Stimulated activated naive CD8-positive, alpha-beta T cell treated with anti-CD3 and anti-CD28 coated beads, Interleukin-15, amount 100 ng/mL, for 72 hours (primary cell): ENCODE results near the gene TWF2.

Experiments used
- ATAC-seq: fragments of 150-1000 bp; cut with Tn5 transposase; 2 replicates; pipeline ENCODE4 v1.10.0; 2021; ENCODE audit warnings: mild to moderate bottlenecking, moderate library complexity
- DNase-seq, 2 donors: peaks; one replicate each; pipeline ENCODE4 v3.0.0; 2021 to 2022
- H3K27ac Mint-ChIP-seq, 2 donors: one replicate each; pipeline ENCODE4 v1.8.0; 2022; ENCODE audit warnings: mild to moderate bottlenecking in 2 of 2, mixed read lengths in 2 of 2, moderate library complexity in 2 of 2
- H3K27me3 Mint-ChIP-seq: one replicate; pipeline ENCODE4 v1.8.0; 2022; ENCODE audit warnings: mixed read lengths
- H3K4me1 Mint-ChIP-seq: one replicate; pipeline ENCODE4 v1.8.0; 2022; ENCODE audit warnings: mild to moderate bottlenecking, mixed read lengths
- H3K4me3 Mint-ChIP-seq, 2 donors: one replicate each; pipeline ENCODE4 v1.8.0; 2022; ENCODE audit warnings: mild to moderate bottlenecking in 2 of 2, mixed read lengths in 2 of 2, moderate library complexity in 1 of 2
- H3K9me3 Mint-ChIP-seq, 2 donors: one replicate each; pipeline ENCODE4 v1.8.0; 2022; ENCODE audit warnings: mixed read lengths in 2 of 2

The TWF2 gene

GRCh38 chr3:52270252-52270754, 31.3 kb upstream of the TWF2 start:
- Mint-ChIP-seq H3K27ac (peak overlapping the region; percentile 42 to 93), H3K4me1 (peaks cover 89% of the 10 kb centered on the region), H3K4me3 (peak overlapping the region; percentile 91 to 95), H3K9me3 (no peaks in the 10 kb centered on the region), H3K27me3 (no peaks in the 10 kb centered on the region)
- no peak for ATAC-seq
- DNase-seq = peak in 1 of 2 donors; percentile 9

GRCh38 chr3:52269776-52270175, 30.8 kb upstream of the TWF2 start:
- DNase-seq (no peak), ATAC-seq (no peak)
- Mint-ChIP-seq H3K4me1 (peaks cover 93% of the 10 kb centered on the region), H3K27me3 (no peaks in the 10 kb centered on the region), H3K27ac (peak overlapping the region; percentile 42 to 93), H3K4me3 (peak overlapping the region; percentile 91 to 95), H3K9me3 (no peaks in the 10 kb centered on the region)

GRCh38 chr3:52268036-52268435, 29.1 kb upstream of the TWF2 start:
- peak; percentile 71 for ATAC-seq
- Mint-ChIP-seq H3K9me3 (no peaks in the 10 kb centered on the region), H3K27ac (peak overlapping the region; percentile 57 to 85), H3K27me3 (no peaks in the 10 kb centered on the region), H3K4me3 (peak overlapping the region; percentile 63 to 91), H3K4me1 (peaks cover 93% of the 10 kb centered on the region)
- DNase-seq = peak in 1 of 2 donors; percentile 48

GRCh38 chr3:52265387-52265786, 26.4 kb upstream of the TWF2 start:
- DNase-seq (peak in 1 of 2 donors; percentile 7), ATAC-seq (no peak)
- H3K27ac Mint-ChIP-seq = peak overlapping the region; percentile 23 to 24
- no peak overlapping the region for H3K4me3 Mint-ChIP-seq
- no peaks in the 10 kb centered on the region for H3K27me3 Mint-ChIP-seq
- H3K4me1 Mint-ChIP-seq = peaks cover 92% of the 10 kb centered on the region
- no peaks in the 10 kb centered on the region for H3K9me3 Mint-ChIP-seq

GRCh38 chr3:52262447-52262846, 23.5 kb upstream of the TWF2 start:
- Mint-ChIP-seq H3K27me3 (no peaks in the 10 kb centered on the region), H3K4me3 (no peak overlapping the region), H3K4me1 (peaks cover 92% of the 10 kb centered on the region), H3K27ac (no peak overlapping the region), H3K9me3 (no peaks in the 10 kb centered on the region)
- ATAC-seq (no peak), DNase-seq (no peak)

- H3K4me3 Mint-ChIP-seq = no peak overlapping the region
- H3K27me3 Mint-ChIP-seq = no peaks in the 10 kb centered on the region
- DNase-seq (no peak), ATAC-seq (no peak)
- H3K4me1 Mint-ChIP-seq = peaks cover 96% of the 10 kb centered on the region
- H3K27ac Mint-ChIP-seq = no peak overlapping the region
- H3K9me3 Mint-ChIP-seq = no peaks in the 10 kb centered on the region
Observed at GRCh38 chr3:52259448-52259847, 20.5 kb upstream of the TWF2 start.

GRCh38 chr3:52259035-52259434, 20.1 kb upstream of the TWF2 start:
- no peaks in the 10 kb centered on the region for H3K9me3 Mint-ChIP-seq
- peak overlapping the region in 1 of 2 donors; percentile 71 for H3K27ac Mint-ChIP-seq
- DNase-seq (no peak), ATAC-seq (no peak)
- H3K27me3 Mint-ChIP-seq = no peaks in the 10 kb centered on the region
- peaks cover 96% of the 10 kb centered on the region for H3K4me1 Mint-ChIP-seq
- H3K4me3 Mint-ChIP-seq = no peak overlapping the region

GRCh38 chr3:52257911-52258310, 19.0 kb upstream of the TWF2 start:
- H3K27me3 Mint-ChIP-seq = no peaks in the 10 kb centered on the region
- H3K4me3 Mint-ChIP-seq = no peak overlapping the region
- peaks cover 96% of the 10 kb centered on the region for H3K4me1 Mint-ChIP-seq
- H3K9me3 Mint-ChIP-seq = no peaks in the 10 kb centered on the region
- ATAC-seq (no peak), DNase-seq (no peak)
- no peak overlapping the region for H3K27ac Mint-ChIP-seq

GRCh38 chr3:52256622-52257021, 17.7 kb upstream of the TWF2 start:
- Mint-ChIP-seq H3K4me1 (peaks cover 97% of the 10 kb centered on the region), H3K4me3 (no peak overlapping the region), H3K27ac (peak overlapping the region in 1 of 2 donors; percentile 27), H3K9me3 (no peaks in the 10 kb centered on the region), H3K27me3 (no peaks in the 10 kb centered on the region)
- ATAC-seq = no peak
- no peak for DNase-seq

GRCh38 chr3:52256159-52256558, 17.2 kb upstream of the TWF2 start:
- peak overlapping the region in 1 of 2 donors; percentile 30 for H3K27ac Mint-ChIP-seq
- peaks cover 95% of the 10 kb centered on the region for H3K4me1 Mint-ChIP-seq
- no peak overlapping the region for H3K4me3 Mint-ChIP-seq
- H3K27me3 Mint-ChIP-seq = no peaks in the 10 kb centered on the region
- ATAC-seq (no peak), DNase-seq (no peak)
- H3K9me3 Mint-ChIP-seq = no peaks in the 10 kb centered on the region

- Mint-ChIP-seq H3K27me3 (no peaks in the 10 kb centered on the region), H3K4me1 (peaks cover 93% of the 10 kb centered on the region), H3K4me3 (peak overlapping the region in 1 of 2 donors; percentile 55), H3K27ac (no peak overlapping the region), H3K9me3 (no peaks in the 10 kb centered on the region)
- ATAC-seq (no peak), DNase-seq (no peak)
Observed at GRCh38 chr3:52254608-52255007, 15.7 kb upstream of the TWF2 start.

GRCh38 chr3:52253314-52254304, 14.7 kb upstream of the TWF2 start:
- no peaks in the 10 kb centered on the region for H3K9me3 Mint-ChIP-seq
- peak overlapping the region; percentile 90 to 91 for H3K27ac Mint-ChIP-seq
- peak; percentile 86 to 92 for DNase-seq
- peak; percentile 95 for ATAC-seq
- H3K27me3 Mint-ChIP-seq = no peaks in the 10 kb centered on the region
- peak overlapping the region; percentile 81 to 83 for H3K4me3 Mint-ChIP-seq
- peaks cover 95% of the 10 kb centered on the region for H3K4me1 Mint-ChIP-seq

GRCh38 chr3:52250122-52250521, 11.2 kb upstream of the TWF2 start:
- Mint-ChIP-seq H3K27ac (no peak overlapping the region), H3K9me3 (no peaks in the 10 kb centered on the region), H3K4me3 (no peak overlapping the region), H3K4me1 (peaks cover 86% of the 10 kb centered on the region), H3K27me3 (no peaks in the 10 kb centered on the region)
- ATAC-seq (no peak), DNase-seq (peak in 1 of 2 donors; percentile 9)

GRCh38 chr3:52249683-52250082, 10.7 kb upstream of the TWF2 start:
- Mint-ChIP-seq H3K9me3 (no peaks in the 10 kb centered on the region), H3K4me1 (peaks cover 86% of the 10 kb centered on the region), H3K27ac (peak overlapping the region in 1 of 2 donors; percentile 94), H3K27me3 (no peaks in the 10 kb centered on the region), H3K4me3 (peak overlapping the region; percentile 29 to 96)
- ATAC-seq (no peak), DNase-seq (peak in 1 of 2 donors; percentile 7)

GRCh38 chr3:52248816-52249547, 10.0 kb upstream of the TWF2 start:
- H3K27ac Mint-ChIP-seq = peak overlapping the region; percentile 7 to 94
- no peaks in the 10 kb centered on the region for H3K9me3 Mint-ChIP-seq
- ATAC-seq = no peak
- H3K27me3 Mint-ChIP-seq = no peaks in the 10 kb centered on the region
- DNase-seq = peak in 1 of 2 donors; percentile 24
- peak overlapping the region; percentile 82 to 96 for H3K4me3 Mint-ChIP-seq
- H3K4me1 Mint-ChIP-seq = peaks cover 86% of the 10 kb centered on the region
